Neural progenitor cell (in vitro differentiated cells): ENCODE data around the gene RPP14. TPM values are rescaled to one million over a fixed set of nuclear protein-coding genes. Genes with fewer than 3 reads are reported as not detected.
"Not testable (repeated sequence)": the region's sequence is repeated elsewhere in the genome, so short reads cannot be mapped to it uniquely, and the experiment has no call there.

ENCODE experiments used
- DNase-seq: peaks from one replicate; pipeline ENCODE4 v3.0.0-alpha.2; 2016; ENCODE audit warnings: low spot score
- H2AFZ ChIP-seq: fragments of 200-600 bp; sonication (generic); replicated peaks from 2 replicates; pipeline ENCODE4 v1.6.1; 2016; ENCODE audit warnings: antibody characterized with exemption
- H3F3A ChIP-seq: fragments of 200-600 bp; sonication (generic); 2 replicates; pipeline ENCODE4 v1.6.1; 2016; ENCODE audit warnings: antibody characterized with exemption, low read depth
- H3K27ac ChIP-seq: fragments of 200-600 bp; sonication (generic); 2 replicates; pipeline ENCODE4 v1.5.1; 2016; ENCODE audit warnings: mild to moderate bottlenecking
- H3K27me3 ChIP-seq: fragments of 200-600 bp; sonication (generic); 2 replicates; pipeline ENCODE4 v1.6.1; 2016; ENCODE audit warnings: mild to moderate bottlenecking, moderate library complexity
- H3K36me3 ChIP-seq: fragments of 200-600 bp; sonication (generic); 2 replicates; pipeline ENCODE4 v1.5.1; 2016
- H3K4me1 ChIP-seq: fragments of 200-600 bp; sonication (generic); 2 replicates; pipeline ENCODE4 v1.6.1; 2016; ENCODE audit warnings: mixed run types
- H3K4me2 ChIP-seq: fragments of 200-600 bp; sonication (generic); 2 replicates; pipeline ENCODE4 v1.6.1; 2016
- H3K4me3 ChIP-seq: fragments of 200-600 bp; sonication (generic); 2 replicates; pipeline ENCODE4 v1.5.1; 2016
- H3K79me2 ChIP-seq: fragments of 200-600 bp; sonication (generic); 2 replicates; pipeline ENCODE4 v1.6.1; 2016; ENCODE audit warnings: low read depth
- H3K9ac ChIP-seq: fragments of 200-600 bp; sonication (generic); 2 replicates; pipeline ENCODE4 v1.6.1; 2016
- H3K9me3 ChIP-seq: fragments of 200-600 bp; sonication (generic); 2 replicates; pipeline ENCODE4 v1.5.1; 2016; ENCODE audit warnings: low read depth
- H4K20me1 ChIP-seq: fragments of 200-600 bp; sonication (generic); 2 replicates; pipeline ENCODE4 v1.6.1; 2016; ENCODE audit warnings: low read depth
- H3K27ac Mint-ChIP-seq: 3 replicates; pipeline ENCODE4 v1.8.0; 2021; ENCODE audit warnings: mixed read lengths
- H3K27me3 Mint-ChIP-seq: 2 replicates; pipeline ENCODE4 v1.8.0; 2022; ENCODE audit warnings: low read depth, mild to moderate bottlenecking, inconsistent platforms, moderate library complexity, mixed read lengths; ENCODE audit not compliant: insufficient read depth
- H3K36me3 Mint-ChIP-seq: 3 replicates; pipeline ENCODE4 v1.8.0; 2021; ENCODE audit warnings: mixed read lengths
- H3K4me1 Mint-ChIP-seq: 3 replicates; pipeline ENCODE4 v1.8.0; 2021; ENCODE audit warnings: mixed read lengths
- H3K4me3 Mint-ChIP-seq: 3 replicates; pipeline ENCODE4 v1.8.0; 2021; ENCODE audit warnings: mild to moderate bottlenecking, moderate library complexity, mixed read lengths
- H3K9me3 Mint-ChIP-seq: 3 replicates; pipeline ENCODE4 v1.8.0; 2020; ENCODE audit warnings: mixed read lengths
- EZH2 ChIP-seq: fragments of 200-600 bp; sonication (generic); IDR thresholded peaks from 2 replicates; pipeline ENCODE4 v1.6.1; 2017; ENCODE audit warnings: antibody characterized with exemption, mild to moderate bottlenecking, moderate library complexity
- EZH2phosphoT487 ChIP-seq: fragments of 200-600 bp; sonication (generic); IDR thresholded peaks from 2 replicates; pipeline ENCODE4 v1.6.1; 2017; ENCODE audit warnings: antibody characterized with exemption
- total RNA-seq: library from RNA; depleted of rRNA; stranded (reverse); fragments of >200 nt; gene quantifications from 2 replicates; pipeline ENCODE4 v1.2.3, GENCODE V29; 2015; ENCODE audit warnings: low replicate concordance
- TF ChIP-seq, protein P1 (sequence below): fragments of 200-600 bp; sonication (generic); IDR thresholded peaks from 2 replicates; pipeline ENCODE4 v1.5.1; 2017; ENCODE audit warnings: antibody characterized with exemption, mild to moderate bottlenecking

The RPP14 gene
- total RNA-seq, 1 donor from 2014 or later: 17.8 TPM

DNA sequence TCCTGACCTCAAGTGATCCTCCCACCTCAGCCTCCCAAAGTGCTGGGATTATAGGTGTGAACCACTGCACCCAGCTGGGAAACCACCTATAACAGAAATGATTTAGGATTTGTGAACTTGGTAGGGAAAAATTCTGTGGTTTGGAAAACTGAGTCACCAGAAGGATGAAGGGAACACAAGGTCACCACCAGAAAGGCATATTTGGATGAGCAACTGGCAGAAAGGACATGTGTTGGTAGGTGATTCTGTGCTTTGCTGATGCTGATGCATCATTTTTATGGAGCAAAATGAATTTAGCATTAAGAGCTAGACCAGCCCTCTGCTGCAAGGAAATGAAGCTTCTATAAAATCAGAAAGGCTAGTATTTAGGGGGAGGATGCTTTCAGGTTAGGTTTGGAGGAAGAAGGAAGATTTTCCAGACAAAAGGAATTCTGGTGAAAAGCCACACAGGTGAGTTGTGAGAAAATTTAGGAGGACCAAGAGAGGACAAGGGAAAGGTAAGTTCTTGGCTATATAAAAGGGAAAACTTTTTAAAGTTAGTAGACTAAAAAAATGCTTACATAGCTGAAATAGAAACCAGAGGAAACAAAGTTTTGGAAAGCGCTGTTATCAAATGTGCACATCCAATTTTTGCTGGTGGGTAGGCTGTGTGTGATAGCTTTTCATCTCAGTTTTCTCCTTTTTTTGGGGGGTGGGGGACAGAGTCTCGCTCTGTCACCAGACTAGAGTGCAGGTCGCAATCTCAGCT lies 30.3 kb downstream of the RPP14 start:
- H4K20me1 ChIP-seq: no peaks in the 10 kb centered on the region
- Mint-ChIP-seq H3K4me3 (no peak overlapping the region), H3K9me3 (no peaks in the 10 kb centered on the region), H3K36me3 (no peaks in the 10 kb centered on the region), H3K27ac (no peak overlapping the region), H3K4me1 (peaks cover 19% of the 10 kb centered on the region), H3K27me3 (peaks cover 9% of the 10 kb centered on the region)
- no peak for DNase-seq
- TF ChIP-seq EZH2phosphoT487: no peak
- no peak for TF ChIP-seq EZH2
- TF ChIP-seq, protein P1, sequence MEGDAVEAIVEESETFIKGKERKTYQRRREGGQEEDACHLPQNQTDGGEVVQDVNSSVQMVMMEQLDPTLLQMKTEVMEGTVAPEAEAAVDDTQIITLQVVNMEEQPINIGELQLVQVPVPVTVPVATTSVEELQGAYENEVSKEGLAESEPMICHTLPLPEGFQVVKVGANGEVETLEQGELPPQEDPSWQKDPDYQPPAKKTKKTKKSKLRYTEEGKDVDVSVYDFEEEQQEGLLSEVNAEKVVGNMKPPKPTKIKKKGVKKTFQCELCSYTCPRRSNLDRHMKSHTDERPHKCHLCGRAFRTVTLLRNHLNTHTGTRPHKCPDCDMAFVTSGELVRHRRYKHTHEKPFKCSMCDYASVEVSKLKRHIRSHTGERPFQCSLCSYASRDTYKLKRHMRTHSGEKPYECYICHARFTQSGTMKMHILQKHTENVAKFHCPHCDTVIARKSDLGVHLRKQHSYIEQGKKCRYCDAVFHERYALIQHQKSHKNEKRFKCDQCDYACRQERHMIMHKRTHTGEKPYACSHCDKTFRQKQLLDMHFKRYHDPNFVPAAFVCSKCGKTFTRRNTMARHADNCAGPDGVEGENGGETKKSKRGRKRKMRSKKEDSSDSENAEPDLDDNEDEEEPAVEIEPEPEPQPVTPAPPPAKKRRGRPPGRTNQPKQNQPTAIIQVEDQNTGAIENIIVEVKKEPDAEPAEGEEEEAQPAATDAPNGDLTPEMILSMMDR: no peak
- no peaks in the 10 kb centered on the region for H3K36me3 ChIP-seq
- no peak overlapping the region for H3K4me2 ChIP-seq
- no peak overlapping the region for H3K9ac ChIP-seq
- H2AFZ ChIP-seq: no peak overlapping the region
- H3K9me3 ChIP-seq: no peaks in the 10 kb centered on the region
- H3K79me2 ChIP-seq: no peaks in the 10 kb centered on the region
- peaks cover 14% of the 10 kb centered on the region for H3K4me1 ChIP-seq
- H3F3A ChIP-seq: peaks cover 9% of the 10 kb centered on the region
- H3K27ac ChIP-seq: no peak overlapping the region
- H3K4me3 ChIP-seq: no peak overlapping the region
- peaks cover 13% of the 10 kb centered on the region for H3K27me3 ChIP-seq

DNA sequence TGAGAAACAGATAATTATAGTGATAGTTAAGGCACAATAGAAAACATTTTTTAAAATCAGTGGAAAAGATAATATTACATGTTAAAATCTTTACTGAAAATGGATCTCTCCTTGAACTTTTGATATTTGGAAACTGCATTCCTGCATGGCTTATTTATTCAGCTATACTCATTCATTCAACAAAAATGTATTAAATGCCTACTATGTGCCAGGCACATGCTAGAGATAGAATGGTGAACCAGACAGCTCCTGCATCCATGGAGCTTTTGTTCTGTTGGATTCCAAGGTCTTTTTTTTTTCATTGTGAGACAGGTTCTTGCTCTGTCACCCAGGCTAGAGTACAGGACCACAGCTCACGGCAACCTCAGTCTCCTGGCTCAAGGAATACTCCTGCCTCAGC lies 31.1 kb downstream of the RPP14 start:
- TF ChIP-seq EZH2phosphoT487 (no peak), EZH2 (no peak)
- TF ChIP-seq, protein P1: no peak
- Histone ChIP-seq H2AFZ (no peak overlapping the region), H3K27me3 (peaks cover 4% of the 10 kb centered on the region), H3K4me1 (peaks cover 14% of the 10 kb centered on the region), H3K27ac (no peak overlapping the region), H3K79me2 (no peaks in the 10 kb centered on the region), H3K9me3 (no peaks in the 10 kb centered on the region), H3F3A (peaks cover 9% of the 10 kb centered on the region), H3K36me3 (no peaks in the 10 kb centered on the region), H4K20me1 (no peaks in the 10 kb centered on the region), H3K4me3 (no peak overlapping the region), H3K4me2 (no peak overlapping the region), H3K9ac (no peak overlapping the region)
- Mint-ChIP-seq H3K9me3 (no peaks in the 10 kb centered on the region), H3K27ac (no peak overlapping the region), H3K27me3 (peaks cover 8% of the 10 kb centered on the region), H3K4me1 (peaks cover 19% of the 10 kb centered on the region), H3K36me3 (no peaks in the 10 kb centered on the region), H3K4me3 (no peak overlapping the region)
- DNase-seq: no peak

DNA sequence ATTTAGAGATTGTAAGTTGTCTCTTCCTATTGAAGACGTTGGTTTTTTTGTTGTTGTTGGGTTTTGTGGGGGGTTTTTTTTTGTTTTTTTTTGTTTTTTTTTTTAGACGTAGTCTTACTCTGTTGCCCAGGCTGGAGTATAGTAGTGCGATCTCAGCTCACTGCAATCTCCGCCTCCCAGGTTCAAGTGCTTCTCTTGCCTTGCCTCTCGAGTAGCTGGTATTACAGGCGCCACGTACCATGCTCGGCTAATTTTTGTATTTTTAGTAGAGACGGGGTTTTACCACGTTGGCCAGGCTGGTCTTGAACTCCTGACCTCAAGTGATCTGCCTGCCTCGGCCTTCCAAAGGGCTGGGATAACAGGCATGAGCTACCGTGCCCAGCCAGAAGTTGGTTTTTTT lies 33.1 kb downstream of the RPP14 start:
- not testable (repeated sequence) for H3K79me2 ChIP-seq, H2AFZ ChIP-seq, H3K27me3 Mint-ChIP-seq, H3K27me3 ChIP-seq, H3K4me1 ChIP-seq, H3K4me3 ChIP-seq, H3K4me3 Mint-ChIP-seq, H3K9ac ChIP-seq, H3F3A ChIP-seq, H3K27ac Mint-ChIP-seq, H3K36me3 ChIP-seq, H3K9me3 Mint-ChIP-seq, H3K9me3 ChIP-seq, H3K36me3 Mint-ChIP-seq, H4K20me1 ChIP-seq, H3K27ac ChIP-seq, DNase-seq, H3K4me2 ChIP-seq
- peaks cover 10% of the 10 kb centered on the region for H3K4me1 Mint-ChIP-seq

DNA sequence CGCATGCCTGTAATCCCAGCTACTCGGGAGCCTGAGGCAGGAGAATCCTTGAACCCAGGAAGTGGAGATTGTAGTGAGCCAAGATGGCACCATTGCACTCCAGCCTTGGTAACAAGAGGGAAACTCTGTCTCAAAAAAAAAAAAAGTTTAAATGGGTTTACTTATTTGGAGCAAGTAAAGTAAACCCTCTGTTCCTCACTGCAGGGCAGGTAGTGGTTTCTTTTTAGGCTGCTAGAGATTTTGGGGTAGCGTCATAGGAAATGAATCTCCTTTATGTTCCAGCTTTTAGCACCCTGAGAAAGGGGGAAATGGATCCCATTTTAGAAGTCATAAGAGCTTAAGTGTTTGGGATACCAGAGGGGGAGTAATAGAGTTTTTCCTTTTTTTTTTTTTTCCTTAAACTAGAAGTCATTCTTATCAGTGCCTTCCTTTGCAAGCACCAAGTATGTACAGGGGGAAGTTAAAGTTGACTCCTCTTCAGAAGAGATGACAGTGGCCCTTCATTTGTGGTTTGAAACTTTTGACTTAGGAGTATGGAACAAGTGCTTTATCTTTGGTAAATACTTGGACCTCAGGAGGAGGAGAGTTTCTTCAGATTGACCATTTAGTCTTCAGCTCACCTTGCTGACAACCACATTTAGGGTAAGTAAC lies 34.7 kb downstream of the RPP14 start:
- Histone ChIP-seq H3K4me1 (no peaks in the 10 kb centered on the region), H4K20me1 (no peaks in the 10 kb centered on the region), H3K27me3 (no peaks in the 10 kb centered on the region), H3K9me3 (no peaks in the 10 kb centered on the region), H3K36me3 (no peaks in the 10 kb centered on the region), H3K9ac (no peak overlapping the region), H3K79me2 (no peaks in the 10 kb centered on the region), H3K4me2 (no peak overlapping the region), H3F3A (no peaks in the 10 kb centered on the region), H3K4me3 (no peak overlapping the region), H3K27ac (no peak overlapping the region), H2AFZ (no peak overlapping the region)
- Mint-ChIP-seq H3K4me3 (no peak overlapping the region), H3K4me1 (no peaks in the 10 kb centered on the region), H3K36me3 (no peaks in the 10 kb centered on the region), H3K27me3 (no peaks in the 10 kb centered on the region), H3K27ac (no peak overlapping the region), H3K9me3 (no peaks in the 10 kb centered on the region)
- TF ChIP-seq, protein P1: no peak
- TF ChIP-seq EZH2 (no peak), EZH2phosphoT487 (no peak)
- DNase-seq: no peak
